ENCODE data around the gene MIPEP.
"Not testable (repeated sequence)": the region's sequence is repeated elsewhere in the genome, so short reads cannot be mapped to it uniquely, and the experiment has no call there.

MIPEP gene

GRCh38 chr13:23750383-23751121 is 138.6 kb downstream of the MIPEP start:
- TF ChIP-seq CTCF (IDR thresholded peaks at IDR 0.05): no peak
- no peak overlapping the region for H3K27ac ChIP-seq
- no peak overlapping the region for H3K4me3 ChIP-seq
- no peak for DNase-seq (ENCODE audit: low spot score)

DNA sequence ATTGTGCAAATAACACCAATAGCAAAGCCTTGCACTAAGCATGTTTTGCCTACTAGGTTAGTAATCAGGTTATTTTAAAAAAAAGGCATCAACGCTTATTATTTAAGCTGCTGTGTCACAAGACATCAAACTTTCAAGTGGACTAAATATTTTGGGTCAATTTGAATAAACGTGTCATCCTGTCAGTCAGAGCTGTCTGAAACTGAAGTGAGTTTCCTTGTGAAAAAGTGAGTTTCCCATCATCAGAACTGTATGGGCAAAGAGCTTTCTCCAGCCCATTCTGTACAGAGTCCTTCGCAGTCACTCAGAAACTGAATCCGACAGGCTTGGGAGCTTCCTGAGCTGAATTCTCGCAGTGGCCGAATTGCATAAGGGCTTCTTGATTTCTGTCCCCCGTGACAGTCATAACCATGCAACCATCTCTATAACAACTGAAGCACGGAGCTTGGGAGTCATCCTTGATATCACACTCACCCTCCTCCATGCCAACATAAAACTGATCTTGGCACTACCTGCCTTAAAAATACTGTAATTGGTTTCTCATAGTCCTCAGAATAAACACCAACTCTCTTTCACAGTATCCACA is 139.8 kb downstream of the MIPEP start:
- DNase-seq (ENCODE audit: low spot score): no peak
- TF ChIP-seq CTCF (IDR thresholded peaks at IDR 0.05): no peak
- Histone ChIP-seq H3K27ac (no peak overlapping the region), H3K4me3 (no peak overlapping the region)

- Histone ChIP-seq H3K27ac (no peak overlapping the region), H3K4me3 (no peak overlapping the region)
- TF ChIP-seq CTCF (IDR thresholded peaks at IDR 0.05): no peak
- DNase-seq (ENCODE audit: low spot score): no peak
These were observed 140.8 kb downstream of the MIPEP start for GRCh38 chr13:23748109-23748990.

DNA sequence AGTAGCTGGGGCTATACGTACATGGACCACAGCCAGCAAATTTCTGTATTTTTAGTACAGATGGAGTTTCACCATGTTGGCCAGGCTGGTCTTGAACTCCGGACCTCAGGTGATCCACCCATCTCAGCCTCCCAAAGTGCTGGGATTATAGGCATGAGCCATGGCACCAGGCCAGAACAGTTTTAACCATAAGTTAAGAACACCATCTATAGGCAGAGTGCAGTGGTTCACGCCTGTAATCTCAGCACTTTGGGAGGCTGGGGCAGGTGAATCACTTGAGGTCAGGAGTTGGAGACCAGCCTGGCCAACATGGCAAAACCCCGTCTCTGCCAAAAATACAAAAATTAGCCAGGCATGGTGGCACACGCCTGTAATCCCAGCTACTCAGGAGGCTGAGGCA is 143.1 kb downstream of the MIPEP start:
- not testable (repeated sequence) for H3K27ac ChIP-seq; H3K4me3 ChIP-seq; DNase-seq (ENCODE audit: low spot score)

DNA sequence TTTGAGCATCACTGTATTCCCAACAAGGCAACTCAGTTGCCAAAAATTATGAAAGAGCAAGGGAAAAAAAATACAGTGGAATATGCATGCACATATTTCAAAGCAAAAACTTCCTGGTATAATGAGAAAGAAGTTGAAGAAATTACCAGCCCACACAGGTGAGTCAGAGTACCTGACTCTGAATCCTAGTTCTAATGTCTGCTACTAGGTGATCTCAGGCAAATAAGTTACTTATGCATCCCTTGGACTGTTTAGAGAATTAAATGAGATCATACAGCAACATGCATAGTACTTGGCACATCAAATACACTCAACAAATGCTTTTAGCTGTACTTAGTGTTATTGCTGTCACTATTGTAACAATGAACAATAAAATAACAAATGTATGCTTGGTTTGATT is 144.9 kb downstream of the MIPEP start:
- DNase-seq (ENCODE audit: low spot score): no peak
- no peak for TF ChIP-seq CTCF (IDR thresholded peaks at IDR 0.05)
- H3K4me3 ChIP-seq: no peak overlapping the region
- no peak overlapping the region for H3K27ac ChIP-seq

DNA sequence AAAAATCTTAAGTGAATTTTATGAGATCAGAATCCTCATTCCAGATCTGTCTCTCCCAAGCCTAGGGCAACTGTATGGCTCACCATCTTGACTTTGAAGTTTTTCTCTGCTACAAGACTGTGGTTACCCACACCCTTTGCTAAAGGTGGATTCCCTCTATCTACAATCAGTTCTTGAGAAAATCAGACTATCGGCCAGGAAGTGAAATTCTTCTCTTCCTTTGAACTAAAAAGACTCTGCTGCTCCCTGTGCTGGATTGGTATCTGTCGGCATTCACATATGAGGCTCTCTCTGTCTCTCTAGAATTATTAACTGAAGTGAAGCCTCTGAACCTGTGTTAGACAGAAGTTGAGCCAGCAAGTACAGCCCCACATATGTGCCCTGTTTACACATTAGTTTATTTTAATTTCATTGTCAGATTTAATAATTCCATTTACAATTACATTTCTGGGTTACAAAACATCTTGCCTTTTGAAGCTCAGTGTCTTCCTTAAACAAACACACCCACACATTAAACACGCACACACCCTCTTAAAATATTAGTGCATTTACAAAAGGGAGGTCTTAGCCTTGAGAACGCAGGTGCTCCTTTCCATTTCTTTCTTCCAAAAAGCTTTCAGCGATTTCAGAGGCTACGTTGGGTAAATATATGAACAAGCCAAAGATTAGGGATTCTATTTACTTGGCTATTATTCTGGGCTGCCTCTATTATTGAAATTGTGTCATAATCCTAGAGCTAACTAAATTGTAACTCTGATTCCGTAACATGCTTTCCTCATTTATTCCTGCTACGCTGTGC is 145.7 kb downstream of the MIPEP start:
- no peak overlapping the region for H3K27ac ChIP-seq
- no peak overlapping the region for H3K4me3 ChIP-seq
- DNase-seq (ENCODE audit: low spot score): no peak
- TF ChIP-seq CTCF (IDR thresholded peaks at IDR 0.05): no peak
